T-helper 9 cell (primary cell): Measurements from ENCODE around the gene NRG2.

Source experiments
- DNase-seq: peaks from one replicate; pipeline ENCODE4 v3.0.0-alpha.2; 2020

NRG2 gene

DNA sequence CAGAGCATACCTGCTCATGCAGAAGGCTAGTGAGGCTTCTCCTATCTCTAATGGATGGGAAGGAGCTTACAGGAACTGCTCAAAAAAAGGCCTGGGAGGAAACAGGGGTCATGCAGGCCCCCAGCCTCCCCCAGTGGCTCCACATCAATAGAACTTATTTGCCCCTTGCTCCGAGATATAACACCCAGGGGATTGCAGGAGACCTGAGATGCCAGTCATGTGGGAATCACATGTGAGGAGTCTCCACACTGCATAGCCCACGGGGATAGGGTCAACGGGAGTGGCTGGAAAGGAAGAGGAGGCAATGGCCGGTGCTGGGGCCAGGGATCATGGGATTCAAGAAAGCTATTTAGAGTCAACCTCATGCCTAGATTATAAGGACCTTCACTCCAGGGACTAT lies 76.2 kb downstream of the NRG2 start:
- no peak for DNase-seq

- no peak for DNase-seq
These were observed 78.0 kb downstream of the NRG2 start for GRCh38 chr5:139964994-139965565.

DNA sequence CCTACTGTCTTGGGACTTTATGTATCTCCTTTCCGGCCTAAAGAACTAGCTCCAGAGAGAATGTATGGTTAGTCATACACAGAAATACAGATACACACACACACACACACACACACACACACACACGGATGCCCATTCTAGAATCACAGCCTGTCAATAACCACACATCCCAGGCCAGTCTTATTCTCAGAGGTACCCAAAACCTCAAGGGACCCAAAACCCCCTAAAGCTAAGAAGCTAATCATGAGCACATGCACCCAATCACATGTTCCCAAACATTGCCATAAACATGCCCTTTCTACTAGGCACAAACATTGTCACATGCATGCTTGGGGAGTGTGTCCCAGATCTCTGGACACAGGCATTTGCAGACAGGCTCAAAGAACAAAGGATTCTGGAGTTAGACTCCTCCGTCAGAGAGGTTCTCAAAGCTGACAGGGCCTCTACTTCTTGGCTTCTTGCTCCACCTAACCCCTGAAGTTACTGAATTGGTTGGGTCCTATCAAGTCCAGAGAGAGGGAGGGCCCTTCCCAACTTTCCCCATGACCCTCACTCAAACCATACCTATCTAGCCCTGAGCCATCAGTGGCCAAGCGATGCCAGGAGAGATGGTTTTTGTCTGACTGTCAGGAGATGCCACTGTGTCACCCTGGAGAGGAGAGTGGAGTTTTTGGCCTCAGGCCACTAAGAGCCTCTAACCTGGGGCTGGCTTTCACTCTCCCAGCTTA lies 78.7 kb downstream of the NRG2 start:
- no peak for DNase-seq

- no peak for DNase-seq
These were observed 80.7 kb downstream of the NRG2 start for GRCh38 chr5:139962445-139962844.

DNA sequence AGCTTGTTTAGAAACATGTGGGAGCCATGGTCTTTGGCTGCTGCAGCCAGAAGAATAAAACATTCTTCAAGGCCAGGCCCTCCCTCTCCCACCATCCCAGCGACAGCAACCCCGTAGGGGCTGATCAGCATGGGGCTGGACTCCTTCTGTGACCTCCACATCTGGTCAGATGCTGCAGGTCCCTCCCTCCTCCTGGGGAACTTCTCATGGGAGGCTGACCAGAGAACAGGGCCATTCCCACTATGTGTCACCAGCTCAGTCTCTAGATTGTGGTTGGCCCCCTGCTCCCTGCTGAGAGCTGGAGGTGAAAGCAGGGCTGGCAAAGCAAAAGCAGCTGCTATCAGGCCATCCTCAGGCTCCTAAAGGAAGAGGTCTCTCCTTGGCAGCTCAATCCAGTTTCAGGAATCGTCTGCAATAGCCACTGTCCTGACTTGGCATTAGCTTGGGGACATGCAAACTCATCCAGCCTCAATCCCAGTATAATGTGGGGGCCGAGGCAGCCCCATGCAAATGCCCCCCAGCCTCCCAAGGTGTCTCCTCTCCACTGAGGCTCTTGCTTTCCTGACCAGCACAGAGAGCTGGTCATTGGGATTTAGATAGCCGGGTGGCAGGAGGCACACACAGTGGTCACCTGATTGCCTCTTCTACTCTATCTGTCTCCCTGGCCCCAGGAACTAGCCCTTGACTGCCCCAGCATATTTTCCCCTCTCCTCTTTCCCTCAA lies 81.5 kb downstream of the NRG2 start:
- DNase-seq: no peak

DNA sequence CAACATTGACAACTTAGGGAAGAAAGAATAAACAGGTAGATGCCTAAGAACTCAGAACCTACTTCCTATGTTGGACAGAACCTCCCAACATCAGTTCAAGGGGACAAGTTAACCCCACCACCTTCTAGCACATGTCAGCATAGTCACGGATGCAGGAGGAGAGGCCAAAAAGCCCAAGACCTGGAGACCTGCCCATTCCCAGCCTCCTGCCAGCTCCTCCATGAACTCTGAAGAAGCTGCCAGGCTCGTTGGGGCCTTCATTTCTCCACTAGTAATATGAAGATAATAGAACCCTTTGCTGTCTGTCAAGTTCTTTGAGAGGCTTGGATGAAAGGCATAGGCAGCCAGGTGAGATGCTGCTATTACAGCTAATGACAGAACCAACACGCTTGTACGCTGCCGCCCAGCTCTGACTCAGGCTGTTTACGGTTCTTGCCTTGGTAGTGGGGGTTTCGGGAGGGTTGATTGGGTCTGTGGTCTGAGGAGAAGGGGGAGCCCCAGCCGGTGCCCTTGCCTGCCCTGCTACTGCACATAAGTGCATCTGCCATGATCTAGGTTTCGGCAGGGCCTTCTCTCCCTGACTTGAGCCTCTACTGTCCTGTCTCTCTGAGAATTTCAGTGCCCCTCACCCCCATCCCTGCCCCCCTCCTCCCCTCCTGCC lies 82.2 kb downstream of the NRG2 start:
- DNase-seq: no peak

DNA sequence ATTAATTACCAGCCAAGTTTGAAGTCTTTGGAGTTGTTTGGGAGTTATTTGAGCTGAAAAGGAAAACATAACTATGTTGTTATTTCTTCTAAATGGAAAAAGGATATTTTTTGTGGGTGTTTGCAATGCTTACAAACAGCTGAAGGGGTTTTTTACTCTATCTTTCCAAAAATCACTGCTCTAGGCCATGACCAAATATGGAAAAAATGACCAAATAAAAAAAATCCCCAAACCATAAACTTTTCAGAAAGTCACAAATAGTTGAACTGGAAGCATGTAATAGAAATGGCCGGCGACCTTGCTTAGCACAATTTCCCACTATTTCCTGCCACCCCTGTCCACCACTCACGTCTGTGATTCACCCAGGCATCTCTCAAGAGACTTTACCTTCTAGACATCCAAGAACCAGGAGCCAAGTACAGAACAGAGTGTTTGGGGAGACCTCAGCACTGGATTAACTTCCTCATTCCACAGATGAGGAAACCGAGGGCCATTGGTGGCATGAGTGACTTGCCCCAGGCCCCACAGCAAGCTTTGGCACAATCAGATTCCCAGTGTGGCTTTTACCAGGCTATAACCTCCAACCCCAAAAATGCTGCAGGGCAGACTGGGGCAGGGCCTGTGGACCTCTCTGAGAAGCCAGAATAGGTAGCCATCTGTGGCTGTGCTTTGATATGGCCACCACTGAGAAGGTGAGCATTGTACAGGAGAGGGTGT lies 84.5 kb downstream of the NRG2 start:
- DNase-seq: no peak

GRCh38 chr5:139956342-139956741 lies 86.8 kb downstream of the NRG2 start:
- no peak for DNase-seq

GRCh38 chr5:139955616-139956273 lies 87.4 kb downstream of the NRG2 start:
- no peak for DNase-seq

GRCh38 chr5:139955053-139955605 lies 88.0 kb downstream of the NRG2 start:
- no peak for DNase-seq

- DNase-seq: no peak
These were observed 88.6 kb downstream of the NRG2 start for GRCh38 chr5:139954462-139954861.

DNA sequence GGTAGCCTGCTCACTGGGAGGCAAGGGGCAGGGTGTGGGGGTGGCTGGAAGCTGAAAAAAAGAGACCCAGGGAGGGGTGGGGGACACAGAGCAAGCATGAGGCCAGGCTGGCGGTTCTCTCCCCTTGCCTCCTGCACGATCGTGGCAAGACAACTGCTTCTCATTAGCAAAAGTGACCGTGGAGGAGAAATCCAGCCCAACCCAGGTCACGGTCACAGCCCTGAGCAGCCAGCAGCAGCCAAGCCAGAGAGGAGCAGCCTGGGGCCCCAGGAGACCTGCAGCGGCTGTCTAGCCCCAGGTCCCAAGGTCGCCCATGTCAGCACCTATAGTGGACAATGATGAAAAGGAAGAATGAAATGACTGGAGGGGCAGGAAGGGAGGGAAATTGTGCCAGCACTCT lies 89.1 kb downstream of the NRG2 start:
- DNase-seq: no peak

DNA sequence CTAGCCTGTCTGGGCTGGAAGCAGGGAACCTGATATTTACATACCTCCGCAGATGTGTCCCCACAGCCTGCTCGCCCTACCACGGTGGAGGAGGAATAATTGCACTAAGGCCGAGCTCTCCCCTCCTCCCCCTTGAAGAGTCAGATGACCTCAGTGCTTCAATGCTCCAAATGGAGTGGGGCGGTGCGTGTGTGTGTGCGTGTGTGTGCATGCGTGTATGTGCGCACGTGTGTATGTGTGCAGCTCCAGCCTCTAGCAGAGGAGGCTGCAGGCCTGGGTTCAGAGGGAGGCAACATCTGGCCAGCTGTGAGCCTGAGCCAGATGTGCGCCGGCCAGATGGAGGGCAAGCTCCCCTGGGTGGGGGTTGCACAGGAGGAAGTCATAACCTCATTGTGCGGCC lies 90.5 kb downstream of the NRG2 start:
- DNase-seq: no peak

DNA sequence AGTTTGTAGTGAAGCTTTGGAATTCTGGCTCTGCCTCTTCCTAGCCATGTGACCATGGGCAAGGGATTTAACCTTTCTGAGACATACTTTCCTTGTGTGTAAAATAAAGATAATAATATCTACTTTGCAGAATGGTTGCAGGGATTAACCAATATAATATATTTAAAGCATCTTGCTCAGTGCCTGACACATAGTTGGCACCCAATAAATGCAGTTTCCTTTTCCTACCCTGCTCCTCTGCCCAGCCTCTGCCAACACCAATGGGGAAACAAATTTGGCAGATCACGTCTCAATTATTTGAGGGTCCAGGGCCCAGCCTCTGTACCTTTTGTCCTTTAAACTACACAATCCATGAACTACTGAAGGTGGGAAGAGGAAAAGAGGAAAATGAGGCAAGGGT lies 91.1 kb downstream of the NRG2 start:
- DNase-seq: no peak

GRCh38 chr5:139951296-139951924 lies 91.7 kb downstream of the NRG2 start:
- no peak for DNase-seq

GRCh38 chr5:139950436-139950835 lies 92.7 kb downstream of the NRG2 start:
- DNase-seq: no peak

DNA sequence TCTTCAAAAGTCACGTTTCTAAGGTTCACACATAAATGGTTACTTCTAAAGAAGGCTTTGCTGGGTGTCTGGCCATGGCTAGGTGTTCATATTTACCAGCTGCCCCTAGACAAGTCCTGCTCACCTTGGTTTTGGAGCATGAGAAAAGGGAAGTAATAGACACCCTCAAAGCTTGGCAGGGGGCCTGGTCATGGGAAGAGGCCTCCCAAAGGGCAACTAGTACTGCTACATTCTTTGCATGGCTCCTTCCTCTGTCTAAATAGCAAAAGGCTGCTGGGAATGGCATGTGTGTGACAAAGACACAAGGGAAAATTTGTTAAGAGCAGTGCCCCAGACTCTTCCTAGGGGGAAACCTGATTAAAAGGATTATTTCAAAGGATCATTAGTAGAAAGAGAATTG lies 93.4 kb downstream of the NRG2 start:
- no peak for DNase-seq

DNA sequence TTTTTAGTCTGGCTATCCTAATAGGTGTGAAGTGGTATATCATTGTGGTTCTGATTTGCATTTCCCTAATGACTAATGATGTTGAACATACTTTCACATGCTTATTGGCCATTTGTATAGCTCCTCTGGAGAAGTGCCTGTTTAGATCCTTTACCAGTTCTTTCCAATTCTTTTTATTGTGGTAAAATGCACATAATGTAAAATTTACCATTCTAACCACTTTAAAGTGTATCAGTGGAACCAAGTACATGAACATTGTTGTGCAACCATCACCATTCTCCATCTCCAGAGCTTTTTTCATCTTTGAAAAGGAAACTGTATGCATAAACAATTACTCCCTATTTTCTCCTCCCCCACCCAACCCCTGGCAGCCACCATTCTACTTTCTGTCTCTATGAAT lies 95.4 kb downstream of the NRG2 start:
- DNase-seq: no peak

DNA sequence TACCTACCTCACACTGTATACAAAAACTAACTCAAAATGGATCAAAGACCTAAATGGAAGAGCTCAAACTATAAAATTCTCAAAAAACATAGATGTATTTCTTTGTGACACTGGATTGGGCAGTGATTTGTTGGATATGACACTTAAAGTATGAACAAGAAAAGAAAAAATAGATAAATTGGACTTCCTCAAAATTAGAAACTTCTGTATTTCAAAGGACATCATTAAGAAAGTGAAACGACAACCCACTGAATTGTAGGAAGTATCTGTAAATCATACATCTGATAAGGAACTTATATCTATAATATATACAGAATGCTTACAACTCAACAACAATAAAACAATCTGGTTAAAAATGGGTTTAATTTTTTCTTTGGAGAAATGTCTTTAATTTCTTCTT lies 96.7 kb downstream of the NRG2 start:
- no peak for DNase-seq

- no peak for DNase-seq
These were observed 97.1 kb downstream of the NRG2 start for GRCh38 chr5:139946006-139946405.

GRCh38 chr5:139942243-139942642 lies 100.9 kb downstream of the NRG2 start:
- DNase-seq: no peak

DNA sequence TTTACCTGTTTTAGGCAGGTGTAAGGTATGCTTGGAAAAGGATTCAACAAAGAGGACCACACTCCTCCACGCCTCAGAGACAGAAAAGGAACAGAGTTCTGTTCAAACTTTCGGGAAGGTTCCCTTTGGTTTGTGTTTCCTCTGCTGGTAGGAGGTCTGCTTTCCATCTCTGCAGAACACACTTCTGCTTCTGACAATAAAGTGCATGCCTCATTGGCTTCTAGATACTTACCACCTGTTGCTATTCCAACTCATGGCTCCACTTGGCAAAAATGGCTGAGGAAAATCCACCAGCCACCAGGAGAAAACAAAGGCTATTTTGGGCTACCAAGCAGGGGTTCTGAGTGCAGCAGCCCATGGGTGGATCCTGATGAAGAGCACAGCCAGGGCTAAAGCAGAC lies 112.7 kb downstream of the NRG2 start:
- no peak for DNase-seq
